ENCODE data around the gene SSBP4.
A peak's percentile ranks its signal among the peaks of the same experiment; 100 is the strongest.
"Not testable (repeated sequence)": the region's sequence is repeated elsewhere in the genome, so short reads cannot be mapped to it uniquely, and the experiment has no call there.

SSBP4 gene

DNA sequence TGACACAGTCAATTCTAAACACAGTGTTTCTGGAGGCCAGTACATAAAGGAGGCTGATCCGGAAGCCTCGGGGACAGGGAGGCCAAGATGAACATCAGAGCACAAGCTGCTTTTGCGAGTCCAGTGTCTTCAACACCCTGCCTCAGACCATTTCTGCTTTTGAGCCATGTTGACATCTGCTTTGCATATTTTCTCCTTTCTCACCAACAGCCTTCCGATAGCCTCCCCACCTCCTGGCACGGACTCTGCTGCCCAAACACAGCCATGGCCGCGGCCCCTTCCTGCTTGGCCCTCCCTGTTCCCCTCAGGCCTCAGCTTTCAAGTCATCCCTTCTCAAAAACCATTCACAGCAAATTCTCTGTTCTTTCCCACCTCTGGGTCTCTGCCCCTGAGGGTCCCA, 25.4 kb upstream of the SSBP4 start:
- DNase-seq (ENCODE audit: low read depth) = no peak

DNA sequence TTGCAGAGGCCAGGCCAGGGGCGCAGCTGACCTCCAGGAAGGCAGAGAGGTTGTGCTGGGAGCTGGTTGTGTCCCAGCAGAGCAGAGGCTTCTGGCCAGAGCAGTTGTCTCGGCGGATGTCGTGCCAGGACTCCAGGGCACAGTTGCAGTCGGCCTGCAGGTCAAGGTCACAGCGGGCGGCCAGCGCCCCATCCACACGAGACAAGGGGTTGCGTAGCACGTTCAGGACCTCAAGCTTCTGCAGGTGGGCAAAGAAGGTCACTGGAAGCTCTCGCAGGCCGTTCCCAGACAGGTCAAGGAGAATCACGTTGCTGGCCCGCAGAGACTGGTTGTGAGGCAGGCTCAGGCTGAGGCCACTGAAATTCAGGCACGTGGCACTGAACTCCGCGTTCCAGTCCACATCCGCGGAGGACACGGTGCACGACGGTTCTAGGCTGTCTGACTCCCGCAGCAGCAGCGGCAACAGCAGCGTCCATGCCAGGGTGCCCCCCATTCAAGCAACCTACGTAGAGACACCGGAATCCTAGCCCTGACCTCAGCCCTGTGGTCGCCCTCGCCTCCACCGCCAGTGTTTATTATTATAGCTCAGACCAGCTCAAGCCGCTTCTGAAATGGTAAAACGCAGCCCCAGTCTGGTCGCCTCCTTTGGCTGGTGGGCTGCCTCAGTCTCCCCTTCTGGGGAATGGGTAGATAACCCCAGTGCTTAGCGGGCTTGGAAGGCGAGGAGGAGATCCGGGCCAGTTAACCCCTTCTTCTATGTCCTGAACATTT, 22.5 kb upstream of the SSBP4 start:
- no peak for DNase-seq (ENCODE audit: low read depth)

DNA sequence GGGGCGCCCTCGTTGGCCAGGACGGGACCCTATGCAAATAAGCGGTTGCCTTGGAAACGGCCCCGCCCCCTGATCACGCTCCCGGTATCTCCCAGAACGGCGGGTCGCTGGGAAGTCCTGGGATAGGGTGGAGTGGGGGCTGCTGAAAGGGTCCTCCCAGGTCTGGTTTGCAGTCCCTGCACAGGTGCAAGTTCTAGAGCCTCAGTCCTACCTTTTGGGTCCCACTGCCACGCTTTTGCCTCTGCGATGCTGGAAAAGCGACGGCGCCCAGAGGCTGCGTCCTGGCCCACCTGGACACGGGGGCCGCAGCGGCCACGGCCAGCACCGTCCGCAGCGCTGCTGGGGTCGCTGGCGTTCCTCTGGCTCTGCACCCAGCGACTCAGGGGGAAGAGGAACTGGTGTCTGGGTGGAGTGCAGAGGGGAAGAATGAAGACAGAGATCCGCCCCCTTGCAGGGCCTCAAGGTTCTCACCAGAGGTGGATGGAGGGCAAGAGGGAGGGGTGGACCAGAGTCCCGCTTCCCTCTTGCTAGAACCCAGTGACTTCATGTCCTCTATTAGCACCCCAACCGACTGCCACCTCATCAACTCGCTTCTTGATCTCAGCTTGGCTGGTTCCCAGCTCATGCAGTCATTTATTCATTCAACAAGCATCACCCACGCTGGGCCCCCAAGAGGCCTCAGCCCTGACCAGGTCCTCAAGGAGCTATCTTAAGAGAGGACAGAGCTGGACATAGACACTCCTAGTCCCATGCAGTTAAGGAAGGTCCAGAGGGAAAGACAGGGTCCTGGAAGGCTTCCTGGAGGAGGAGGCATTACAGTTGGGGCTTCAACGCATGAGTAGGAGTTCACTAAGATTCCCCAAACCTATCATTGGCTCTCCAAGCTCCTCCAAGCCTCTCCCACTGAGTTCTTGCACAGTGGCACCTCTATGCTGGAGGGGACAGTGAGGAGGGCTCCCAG, 21.7 kb upstream of the SSBP4 start, which contains the start of gene LRRC25:
TSS of gene LRRC25 (minus strand) at position 381 of the 961 bp plus-strand sequence. CDS start 659 bp downstream, outside the sequence.
- DNase-seq (ENCODE audit: low read depth) = no peak

DNA sequence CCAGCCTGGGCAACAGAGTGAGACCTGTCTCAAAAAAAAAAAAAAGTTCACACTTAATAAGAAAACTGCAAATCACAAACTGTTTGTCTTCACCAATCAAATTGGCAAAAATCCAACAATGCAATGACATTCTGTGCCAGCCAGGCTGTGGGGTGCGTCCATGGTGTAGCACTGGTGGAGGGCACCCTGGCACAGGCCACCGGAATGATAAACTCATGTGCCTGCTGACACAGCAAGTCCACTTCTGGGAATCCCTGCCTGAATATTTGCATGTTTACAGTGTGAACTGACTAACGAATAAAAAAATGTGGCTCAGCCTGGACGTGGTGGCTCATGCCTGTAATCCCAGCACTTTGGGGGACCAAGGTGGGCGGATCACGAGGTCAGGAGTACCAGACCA, 20.2 kb upstream of the SSBP4 start:
- no peak for DNase-seq (ENCODE audit: low read depth)

DNA sequence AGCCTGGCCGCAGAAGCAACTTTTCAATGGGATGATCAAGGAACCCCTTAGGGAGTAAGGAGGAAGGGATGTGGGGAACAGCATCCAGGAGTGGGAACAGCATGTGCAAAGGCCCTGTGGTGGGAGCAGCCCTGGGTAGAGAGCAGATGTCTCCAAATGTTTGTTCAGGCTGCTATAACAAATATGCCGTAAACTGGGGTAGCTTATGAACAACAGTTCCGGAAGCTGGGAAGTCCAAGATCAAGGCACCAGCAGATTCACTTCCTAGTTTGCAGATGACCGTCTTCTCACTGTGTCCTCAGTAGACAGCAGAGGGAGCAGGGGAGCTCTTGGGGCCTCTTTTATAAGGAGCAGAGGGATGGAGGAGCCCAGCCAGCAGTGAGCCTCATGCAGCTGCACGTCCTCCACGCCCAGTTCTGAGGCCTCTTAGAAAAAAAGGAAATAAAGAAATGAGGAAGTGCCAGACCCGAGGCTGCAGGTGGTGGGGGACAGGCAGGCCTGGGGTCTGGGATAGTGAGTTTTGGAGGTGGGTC, 17.6 kb upstream of the SSBP4 start:
- DNase-seq (ENCODE audit: low read depth) = no peak

- not testable (repeated sequence) for DNase-seq (ENCODE audit: low read depth)
Observed at GRCh38 chr19:18402455-18403248, 16.5 kb upstream of the SSBP4 start.

DNA sequence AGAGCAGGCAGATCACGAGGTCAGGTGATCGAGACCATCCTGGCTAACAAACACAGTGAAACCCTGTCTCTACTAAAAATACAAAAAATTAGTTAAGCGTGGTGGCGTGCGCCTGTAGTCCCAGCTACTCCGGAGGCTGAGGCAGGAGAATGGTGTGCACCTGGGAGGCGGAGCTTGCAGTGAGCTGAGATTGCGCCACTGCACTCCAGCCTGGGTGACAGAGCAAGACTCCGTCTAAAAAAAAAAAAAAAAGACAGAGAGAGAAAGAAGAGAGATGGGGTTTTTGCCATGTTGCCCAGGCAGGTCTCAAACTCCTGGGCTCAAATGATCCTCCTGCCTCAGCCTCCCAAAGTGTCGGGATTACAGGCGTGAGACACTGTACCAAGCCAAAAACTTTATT, 13.4 kb upstream of the SSBP4 start:
- DNase-seq (ENCODE audit: low read depth) = not testable (repeated sequence)

DNA sequence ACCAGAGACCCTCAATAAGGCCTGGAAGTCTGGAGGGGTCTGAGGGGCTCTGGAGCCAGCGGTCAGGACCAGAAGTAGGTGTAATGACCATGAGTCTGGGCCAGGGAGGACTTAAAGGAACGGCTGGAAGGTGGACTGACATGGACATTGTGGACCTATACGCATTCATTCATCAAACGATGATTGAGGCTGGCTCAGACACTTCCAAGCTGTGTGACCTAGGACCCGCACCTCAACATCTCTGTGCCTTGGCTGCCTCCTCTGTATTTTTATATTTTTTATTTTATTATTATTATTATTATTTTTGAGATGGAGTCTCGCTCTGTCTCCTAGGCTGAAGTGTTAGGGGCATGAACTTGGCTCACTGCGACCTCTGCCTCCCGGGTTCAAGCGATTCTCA, 12.4 kb upstream of the SSBP4 start:
- no peak for DNase-seq (ENCODE audit: low read depth)

DNA sequence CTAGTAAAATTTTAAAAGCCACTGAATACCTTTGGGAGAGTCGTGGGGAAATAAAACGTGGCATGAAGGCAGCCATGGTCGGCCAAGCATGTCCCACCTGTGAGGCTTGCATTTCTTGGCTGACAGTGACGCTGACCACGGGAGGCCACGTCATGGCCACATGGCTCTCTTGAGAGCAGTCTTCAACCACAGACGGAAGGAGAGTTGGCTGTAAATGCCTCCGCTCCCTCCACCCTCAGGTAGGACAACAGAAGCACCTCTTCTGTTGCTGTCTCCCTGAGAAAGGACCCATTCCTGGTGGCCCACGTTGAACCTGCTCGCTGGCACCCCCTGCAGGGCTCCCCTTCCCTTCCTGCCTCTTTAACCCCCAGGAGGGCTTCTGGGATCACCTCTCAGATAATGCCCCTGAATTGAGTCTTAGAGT, 11.1 kb upstream of the SSBP4 start:
- DNase-seq (ENCODE audit: low read depth) = no peak

DNA sequence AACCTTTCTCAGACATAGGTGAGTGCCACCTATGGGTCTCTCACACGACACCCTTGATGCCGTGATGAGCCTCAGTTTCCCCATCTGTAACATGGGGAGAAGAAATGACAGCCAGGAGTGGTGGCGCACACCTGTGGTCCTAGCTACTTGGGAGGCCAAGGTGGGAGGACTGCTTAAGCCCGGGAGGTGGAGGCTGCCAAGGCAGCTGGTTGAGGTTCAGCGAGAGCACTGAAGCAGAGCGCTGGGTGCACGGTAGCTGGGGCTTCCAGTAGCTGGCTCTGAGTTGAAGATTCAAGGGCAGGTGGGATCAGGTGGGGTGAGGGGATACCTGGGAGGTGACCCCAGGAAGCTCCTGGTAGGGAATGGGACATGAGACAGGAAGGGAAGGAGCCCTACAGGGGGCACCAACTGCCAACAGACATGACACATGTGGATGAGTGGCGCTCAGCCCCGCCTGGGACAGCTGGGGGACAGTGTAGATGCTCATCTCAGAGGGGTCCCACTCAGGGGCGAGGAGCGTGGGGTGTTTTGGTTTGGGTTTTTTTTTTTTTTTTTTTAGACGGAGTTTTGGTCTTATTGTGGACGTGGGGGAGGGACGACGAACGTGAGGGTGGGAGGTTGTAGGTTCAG, 6.5 kb upstream of the SSBP4 start:
- DNase-seq (ENCODE audit: low read depth) = no peak

DNA sequence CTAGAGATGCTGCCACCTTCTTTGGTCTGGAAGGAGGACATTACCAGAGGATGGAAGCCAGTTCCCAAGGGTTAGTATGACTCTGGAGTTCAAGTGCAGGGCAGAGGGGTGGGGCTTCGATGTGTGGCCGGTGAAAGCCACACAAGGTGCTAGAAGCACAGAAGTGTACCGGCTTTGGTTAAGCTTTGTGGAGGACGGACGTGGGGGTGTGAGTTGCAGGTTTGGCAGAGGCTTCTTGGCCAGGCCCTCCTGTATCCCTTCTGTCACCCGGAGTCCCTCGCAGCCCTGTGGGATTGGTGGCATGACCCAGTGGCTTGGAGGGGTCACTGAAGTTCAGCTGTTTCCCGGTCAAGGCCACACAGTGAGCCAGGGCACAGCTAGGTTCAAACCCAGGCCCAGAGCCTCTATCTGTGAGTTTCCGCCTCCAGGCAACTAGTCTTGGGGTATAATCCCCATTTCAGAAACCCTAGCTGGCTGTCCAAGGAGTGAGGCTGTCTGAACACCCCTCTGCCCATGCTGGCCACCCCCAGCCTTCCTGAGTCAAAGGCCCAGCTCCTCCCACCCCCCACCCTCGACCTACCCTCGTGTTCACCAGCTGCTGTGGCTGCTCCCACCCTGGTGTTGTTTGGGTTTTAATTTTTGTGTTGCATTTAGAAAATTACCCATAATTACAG, 4.6 kb upstream of the SSBP4 start:
- no peak for DNase-seq (ENCODE audit: low read depth)

GRCh38 chr19:18415178-18415867, 3.9 kb upstream of the SSBP4 start:
- no peak for DNase-seq (ENCODE audit: low read depth)

DNA sequence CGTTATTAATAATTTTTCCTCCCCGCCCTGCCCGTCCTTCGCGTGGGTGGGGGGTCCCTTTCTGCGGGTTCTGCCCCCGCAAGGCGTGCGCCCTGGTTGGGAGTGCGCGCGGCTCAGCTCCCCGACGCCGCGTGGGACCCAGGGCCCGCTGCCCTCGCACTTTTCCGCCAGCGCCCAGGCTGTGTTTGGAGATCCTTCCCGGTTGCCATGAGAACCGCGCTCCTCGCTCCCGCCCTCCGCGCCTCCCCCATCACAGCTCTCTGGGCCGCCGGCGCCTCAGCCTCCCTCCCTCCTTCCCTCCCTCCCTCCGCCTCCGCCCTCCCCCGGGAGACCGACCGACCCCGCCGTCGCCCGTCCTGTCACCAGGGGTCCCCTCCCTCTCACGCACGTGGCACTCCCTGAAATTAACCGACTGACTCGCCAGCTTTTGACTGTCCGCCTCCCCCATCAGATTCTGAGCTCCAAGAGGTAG, 2.4 kb upstream of the SSBP4 start:
- peak; percentile 54 for DNase-seq (ENCODE audit: low read depth)

GRCh38 chr19:18417250-18418028, 1.8 kb upstream of the SSBP4 start:
- DNase-seq (ENCODE audit: low read depth) = no peak

- DNase-seq (ENCODE audit: low read depth) = no peak
Observed at GRCh38 chr19:18418029-18418482, 1.1 kb upstream of the SSBP4 start.

GRCh38 chr19:18418483-18419194, 559 bp upstream of the SSBP4 start:
- peak; percentile 41 for DNase-seq (ENCODE audit: low read depth)

- peak; percentile 39 for DNase-seq (ENCODE audit: low read depth)
Observed at GRCh38 chr19:18419699-18420460, 682 bp downstream of the SSBP4 start.

DNA sequence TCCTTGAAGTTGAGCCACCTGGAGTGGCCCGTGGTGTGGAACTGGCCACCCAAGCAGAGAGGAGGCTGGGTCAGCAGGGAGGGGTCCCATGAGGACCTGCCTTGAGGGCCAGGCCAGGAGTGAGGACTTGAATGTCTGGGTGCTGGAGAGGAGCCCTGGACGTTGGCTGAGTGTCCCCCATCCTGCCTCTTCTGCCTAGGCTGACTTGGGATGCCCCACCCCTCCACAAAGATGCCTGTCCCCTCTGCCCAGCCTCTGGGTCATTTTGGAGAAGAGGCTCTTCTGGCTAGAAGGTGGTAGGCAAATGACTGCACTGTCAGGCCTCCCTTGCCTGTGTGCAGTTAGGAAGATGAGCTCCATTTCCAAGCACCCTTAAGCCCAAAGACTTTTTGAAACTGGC, 1.7 kb downstream of the SSBP4 start:
- DNase-seq (ENCODE audit: low read depth) = no peak

Data from stimulated activated CD8-positive, alpha-beta memory T cell treated with anti-CD3 and anti-CD28 coated beads, Interleukin-12 subunit alpha, Interleukin-12 subunit beta, amount 100 ng/mL, for 4 hours (primary cell).